Fibroblast of peridontal ligament (primary cell): ENCODE measurements around the gene ANXA3.
A peak's percentile ranks its signal among the peaks of the same experiment; 100 is the strongest.

Experiments used
- DNase-seq: peaks from one replicate; pipeline ENCODE4 v3.0.0-alpha.2; 2010; ENCODE audit errors: extremely low read depth

Gene ANXA3

GRCh38 chr4:78611215-78611558 is 59.6 kb downstream of the ANXA3 start:
- no peak for DNase-seq

- peak; percentile 78 for DNase-seq
These were observed 61.0 kb downstream of the ANXA3 start for GRCh38 chr4:78612398-78613178.

- DNase-seq: no peak
These were observed 62.2 kb downstream of the ANXA3 start for GRCh38 chr4:78613522-78614321.

- no peak for DNase-seq
These were observed 64.5 kb downstream of the ANXA3 start for GRCh38 chr4:78616046-78616498.

- DNase-seq: peak; percentile 59
These were observed 66.9 kb downstream of the ANXA3 start for GRCh38 chr4:78618436-78618835.

GRCh38 chr4:78621395-78621794 is 69.8 kb downstream of the ANXA3 start:
- DNase-seq: no peak

GRCh38 chr4:78622253-78622979 is 70.8 kb downstream of the ANXA3 start:
- DNase-seq: peak; percentile 31

GRCh38 chr4:78624048-78624447 is 72.5 kb downstream of the ANXA3 start:
- DNase-seq: no peak

GRCh38 chr4:78625073-78625472 is 73.5 kb downstream of the ANXA3 start:
- DNase-seq: no peak

- peak; percentile 23 for DNase-seq
These were observed 75.7 kb downstream of the ANXA3 start for GRCh38 chr4:78627046-78627965.

GRCh38 chr4:78627966-78628678 is 76.6 kb downstream of the ANXA3 start:
- no peak for DNase-seq

GRCh38 chr4:78629991-78630541 is 78.5 kb downstream of the ANXA3 start:
- DNase-seq: no peak

GRCh38 chr4:78630615-78631014 is 79.0 kb downstream of the ANXA3 start:
- no peak for DNase-seq

GRCh38 chr4:78634011-78634664 is 82.6 kb downstream of the ANXA3 start:
- peak; percentile 62 for DNase-seq

GRCh38 chr4:78638337-78639172 is 87.0 kb downstream of the ANXA3 start:
- no peak for DNase-seq

GRCh38 chr4:78640714-78641113 is 89.1 kb downstream of the ANXA3 start:
- no peak for DNase-seq

- DNase-seq: no peak
These were observed 91.4 kb downstream of the ANXA3 start for GRCh38 chr4:78642934-78643333.

- no peak for DNase-seq
These were observed 92.6 kb downstream of the ANXA3 start for GRCh38 chr4:78644063-78644691.
